SK-N-SH (cell line): ENCODE data around the gene MON1B. TPM values are rescaled to one million over a fixed set of nuclear protein-coding genes. Genes with fewer than 3 reads are reported as not detected.

Source experiments
- CTCF ChIA-PET: fragments of 300-600, 350-600 bp; formaldehyde crosslinking; extraction: SDS; loops from one replicate; lab custom pipeline; 2021; lab: Yijun Ruan, JAX
- POLR2A ChIA-PET: fragments of 350-600 bp; sonication (Branson Sonifier 250); formaldehyde crosslinking; extraction: SDS; loops from one replicate; lab custom pipeline; 2020; ENCODE audit warnings: antibody characterized with exemption, inconsistent platforms; lab: Yijun Ruan, JAX
- DNase-seq: peaks from one replicate; pipeline ENCODE4 v3.0.0; 2012
- H2AFZ ChIP-seq: fragments of 200-600 bp; sonication (generic); 2 replicates; pipeline ENCODE4 v1.8.1; 2016; ENCODE audit warnings: antibody characterized with exemption, mild to moderate bottlenecking, low read depth
- H3F3A ChIP-seq: fragments of 200-600 bp; sonication (generic); replicated peaks from 2 replicates; pipeline ENCODE3; 2016; ENCODE audit warnings: antibody characterized with exemption, mild to moderate bottlenecking; ENCODE audit not compliant: insufficient read depth
- H3K27ac ChIP-seq, 2 experiments: fragments of 200-500 bp in 1 of 2; fragments of 200-600 bp in 1 of 2; sonication (Bioruptor generic) in 1 of 2; sonication (generic), shearing (Covaris generic) in 1 of 2; 2 replicates each; pipeline versions ENCODE4 v1.5.1 to v1.6.1; 2014 to 2016; ENCODE audit warnings: low read depth in 2 of 2, inconsistent platforms in 1 of 2, low read length in 1 of 2, mild to moderate bottlenecking in 1 of 2, mixed read lengths in 1 of 2
- H3K27me3 ChIP-seq: fragments of 200-600 bp; sonication (generic), shearing (Covaris generic); 2 replicates; pipeline ENCODE4 v1.6.1; 2016; ENCODE audit warnings: mixed run types; ENCODE audit not compliant: insufficient read depth
- H3K36me3 ChIP-seq, 2 experiments: fragments of 200-500 bp in 1 of 2; fragments of 200-600 bp in 1 of 2; sonication (Bioruptor generic) in 1 of 2; sonication (generic) in 1 of 2; replicated peaks in 1 of 2; 2 replicates each; pipeline versions ENCODE3 to v1.5.1; 2014 to 2016; ENCODE audit warnings: low read length in 1 of 2, mild to moderate bottlenecking in 1 of 2; ENCODE audit not compliant: insufficient read depth in 2 of 2, control insufficient read depth in 1 of 2
- H3K4me1 ChIP-seq, 2 experiments: fragments of 200-500 bp in 1 of 2; fragments of 200-600 bp in 1 of 2; sonication (Bioruptor generic) in 1 of 2; sonication (generic), shearing (Covaris generic) in 1 of 2; 2 replicates each; pipeline versions ENCODE4 v1.5.1 to v1.6.1; 2014 to 2016; ENCODE audit warnings: low read depth in 1 of 2, low read length in 1 of 2, mixed run types in 1 of 2; ENCODE audit not compliant: insufficient read depth in 2 of 2, control insufficient read depth in 1 of 2
- H3K4me2 ChIP-seq: fragments of 200-600 bp; sonication (generic), shearing (Covaris generic); 2 replicates; pipeline ENCODE4 v1.6.1; 2017; ENCODE audit warnings: mixed run types
- H3K4me3 ChIP-seq, 2 experiments: fragments of 200-500 bp in 1 of 2; fragments of 200-600 bp in 1 of 2; sonication (Bioruptor generic) in 1 of 2; sonication (generic), shearing (Covaris generic) in 1 of 2; 2 replicates each; pipeline versions ENCODE4 v1.5.1 to v1.8.1; 2014 to 2016; ENCODE audit warnings: low read depth in 2 of 2, inconsistent platforms in 1 of 2, low read length in 1 of 2, mild to moderate bottlenecking in 1 of 2, mixed read lengths in 1 of 2, moderate library complexity in 1 of 2
- H3K79me2 ChIP-seq: fragments of 200-600 bp; sonication (generic); 2 replicates; pipeline ENCODE4 v1.8.1; 2017; ENCODE audit warnings: mild to moderate bottlenecking; ENCODE audit not compliant: insufficient read depth
- H3K9ac ChIP-seq: fragments of 200-600 bp; sonication (generic); 2 replicates; pipeline ENCODE4 v1.6.1; 2017; ENCODE audit warnings: mixed run types
- H3K9me2 ChIP-seq: fragments of 200-600 bp; sonication (generic); 2 replicates; pipeline ENCODE4 v1.6.1; 2017; ENCODE audit warnings: mixed run types
- H3K9me3 ChIP-seq: fragments of 200-600 bp; sonication (generic); 2 replicates; pipeline ENCODE4 v1.6.1; 2017; ENCODE audit warnings: mixed run types, mild to moderate bottlenecking, moderate library complexity
- H4K20me1 ChIP-seq: fragments of 200-600 bp; sonication (generic); 2 replicates; pipeline ENCODE4 v1.6.1; 2017; ENCODE audit warnings: mild to moderate bottlenecking, mixed run types; ENCODE audit not compliant: insufficient read depth
- CHD2 ChIP-seq: fragments of 150-350 bp; IDR thresholded peaks from 2 replicates; pipeline ENCODE4 v1.6.1; 2018; ENCODE audit warnings: low read length; ENCODE audit not compliant: partially characterized antibody
- ELF1 ChIP-seq: IDR thresholded peaks from 2 replicates; pipeline ENCODE4 v1.4.0; 2012
- JUND ChIP-seq: IDR thresholded peaks from 2 replicates; pipeline ENCODE4 v1.4.0; 2012
- NFIC ChIP-seq: IDR thresholded peaks from 2 replicates; pipeline ENCODE4 v1.4.0; 2012; ENCODE audit warnings: borderline replicate concordance
- RAD21 ChIP-seq: IDR thresholded peaks from 2 replicates; pipeline ENCODE4 v1.6.1; 2012; ENCODE audit warnings: mild to moderate bottlenecking, low read length
- RCOR1 ChIP-seq: fragments of 150-350 bp; IDR thresholded peaks from 2 replicates; pipeline ENCODE4 v1.6.1; 2017; ENCODE audit warnings: antibody characterized with exemption, low read length
- RXRA ChIP-seq: IDR thresholded peaks from 2 replicates; pipeline ENCODE4 v1.4.0; 2012; ENCODE audit warnings: low read depth, mild to moderate bottlenecking, borderline replicate concordance
- SMC3 ChIP-seq: IDR thresholded peaks from 2 replicates; pipeline ENCODE4 v1.6.1; 2012; ENCODE audit warnings: low read depth, low read length, improper control_type of control experiment
- TCF12 ChIP-seq: IDR thresholded peaks from 2 replicates; pipeline ENCODE4 v1.4.0; 2012
- WGBS: methylation state at CpG from one replicate; pipeline ENCODE4 v1.1.6; 2017; ENCODE audit warnings: low lambda C conversion rate; 5-methylcytosine and 5-hydroxymethylcytosine counted together
- polyA plus RNA-seq, 3 experiments: library from polyadenylated mRNA; depleted of rRNA; stranded (reverse); fragments of >200 nt; gene quantifications; 2 replicates each; pipeline ENCODE4 v1.2.3, GENCODE V29; 2012
- TF ChIP-seq, protein P1 (sequence below): IDR thresholded peaks from 2 replicates; pipeline ENCODE4 v1.4.0; 2012; ENCODE audit warnings: low read depth, borderline replicate concordance
- TF ChIP-seq, protein P2 (sequence below): IDR thresholded peaks from 2 replicates; pipeline ENCODE4 v1.4.0; 2012; ENCODE audit warnings: low read depth, borderline replicate concordance
- TF ChIP-seq, protein P3 (sequence below): IDR thresholded peaks from 2 replicates; pipeline ENCODE4; 2012
- TF ChIP-seq, protein P4 (sequence below): fragments of 150-350 bp; IDR thresholded peaks from 2 replicates; pipeline ENCODE4 v1.6.1; 2016; ENCODE audit warnings: mild to moderate bottlenecking, low read depth, low read length
- TF ChIP-seq, protein P5 (sequence below): IDR thresholded peaks from 2 replicates; pipeline ENCODE4 v1.4.0; 2012; ENCODE audit warnings: low read depth
- TF ChIP-seq, protein P6 (sequence below): fragments of 200-600 bp; sonication (generic); IDR thresholded peaks from 2 replicates; pipeline ENCODE4 v1.6.1; 2017; ENCODE audit warnings: antibody characterized with exemption, mild to moderate bottlenecking, moderate library complexity
- TF ChIP-seq, protein P7 (sequence below): IDR thresholded peaks from 2 replicates; pipeline ENCODE4 v1.6.1; 2012; ENCODE audit warnings: mild to moderate bottlenecking, low read depth, low read length, moderate library complexity

The MON1B gene
- polyA plus RNA-seq, 1 of the 3 experiments (the other 2 are of a cell fraction), result 16.9 TPM

DNA sequence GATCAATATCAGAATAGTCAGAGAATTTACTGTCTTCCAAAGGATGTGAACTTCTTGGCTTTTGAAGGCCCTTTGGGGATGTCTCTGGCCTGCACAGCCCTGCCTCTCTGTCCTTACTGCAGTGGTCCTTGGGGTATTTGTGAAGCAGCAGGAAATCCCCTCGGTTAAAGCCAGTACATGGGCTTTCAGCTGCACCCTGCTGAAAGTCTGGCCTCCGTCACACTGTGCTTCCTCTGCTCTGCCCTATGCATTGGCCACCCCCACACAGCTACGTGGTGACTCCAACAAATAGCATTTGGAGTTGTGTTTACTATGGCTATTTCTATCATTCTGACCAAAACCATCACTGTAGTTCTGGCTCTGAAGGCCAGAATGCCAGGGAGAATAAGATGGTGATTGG is 29.4 kb downstream of the MON1B start:
- no peak overlapping the region for H3K9ac ChIP-seq
- H3K36me3 ChIP-seq, result no peaks in the 10 kb centered on the region
- no peaks in the 10 kb centered on the region for H3K4me1 ChIP-seq
- no peak overlapping the region for H2AFZ ChIP-seq
- H3K79me2 ChIP-seq, result no peaks in the 10 kb centered on the region
- H3K4me3 ChIP-seq, result no peak overlapping the region
- ChIA-PET POLR2A (no interaction called here), CTCF (no interaction called here)
- no peaks in the 10 kb centered on the region for H3K9me2 ChIP-seq
- H4K20me1 ChIP-seq, result no peaks in the 10 kb centered on the region; the same call in 1 of the 2 replicates
- DNase-seq, result no peak
- TF ChIP-seq CHD2 (no peak), SMC3 (no peak), ELF1 (no peak), RAD21 (no peak)
- TF ChIP-seq, protein P1, sequence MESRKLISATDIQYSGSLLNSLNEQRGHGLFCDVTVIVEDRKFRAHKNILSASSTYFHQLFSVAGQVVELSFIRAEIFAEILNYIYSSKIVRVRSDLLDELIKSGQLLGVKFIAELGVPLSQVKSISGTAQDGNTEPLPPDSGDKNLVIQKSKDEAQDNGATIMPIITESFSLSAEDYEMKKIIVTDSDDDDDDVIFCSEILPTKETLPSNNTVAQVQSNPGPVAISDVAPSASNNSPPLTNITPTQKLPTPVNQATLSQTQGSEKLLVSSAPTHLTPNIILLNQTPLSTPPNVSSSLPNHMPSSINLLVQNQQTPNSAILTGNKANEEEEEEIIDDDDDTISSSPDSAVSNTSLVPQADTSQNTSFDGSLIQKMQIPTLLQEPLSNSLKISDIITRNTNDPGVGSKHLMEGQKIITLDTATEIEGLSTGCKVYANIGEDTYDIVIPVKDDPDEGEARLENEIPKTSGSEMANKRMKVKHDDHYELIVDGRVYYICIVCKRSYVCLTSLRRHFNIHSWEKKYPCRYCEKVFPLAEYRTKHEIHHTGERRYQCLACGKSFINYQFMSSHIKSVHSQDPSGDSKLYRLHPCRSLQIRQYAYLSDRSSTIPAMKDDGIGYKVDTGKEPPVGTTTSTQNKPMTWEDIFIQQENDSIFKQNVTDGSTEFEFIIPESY, result no peak
- TF ChIP-seq, protein P2, sequence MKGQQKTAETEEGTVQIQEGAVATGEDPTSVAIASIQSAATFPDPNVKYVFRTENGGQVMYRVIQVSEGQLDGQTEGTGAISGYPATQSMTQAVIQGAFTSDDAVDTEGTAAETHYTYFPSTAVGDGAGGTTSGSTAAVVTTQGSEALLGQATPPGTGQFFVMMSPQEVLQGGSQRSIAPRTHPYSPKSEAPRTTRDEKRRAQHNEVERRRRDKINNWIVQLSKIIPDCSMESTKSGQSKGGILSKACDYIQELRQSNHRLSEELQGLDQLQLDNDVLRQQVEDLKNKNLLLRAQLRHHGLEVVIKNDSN, result no peak
- WGBS, result 67% methylated on average over 3 of the region's 3 CpGs
- H3K4me2 ChIP-seq, result no peak overlapping the region
- no peaks in the 10 kb centered on the region for H3K9me3 ChIP-seq
- no peaks in the 10 kb centered on the region for H3F3A ChIP-seq
- no peak overlapping the region for H3K27ac ChIP-seq
- no peaks in the 10 kb centered on the region for H3K27me3 ChIP-seq

DNA sequence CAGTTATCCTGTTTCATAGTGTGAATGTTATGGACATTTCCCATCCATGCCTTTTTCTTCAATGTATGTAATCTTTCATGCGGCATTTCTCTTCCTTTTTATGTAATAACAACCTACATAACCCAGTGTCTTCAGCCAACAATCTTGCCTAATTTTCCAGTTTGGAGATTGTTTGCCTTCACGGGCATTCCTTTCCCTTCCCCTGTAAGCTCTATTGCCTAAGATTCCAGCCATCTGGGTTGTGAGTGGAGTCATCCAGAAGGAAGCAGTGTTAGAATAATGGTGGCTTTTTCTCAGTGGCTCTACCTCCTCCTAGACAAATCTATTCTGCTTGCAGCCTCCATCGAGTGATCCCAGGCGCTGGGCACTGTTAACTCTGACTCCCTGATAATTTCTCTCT is 30.5 kb downstream of the MON1B start:
- CTCF ChIA-PET, result no interaction called here
- no peak overlapping the region for H3K4me3 ChIP-seq
- POLR2A ChIA-PET, result no interaction called here
- no peaks in the 10 kb centered on the region for H3K79me2 ChIP-seq
- H3K9ac ChIP-seq, result no peak overlapping the region
- no peak overlapping the region for H3K27ac ChIP-seq
- no peaks in the 10 kb centered on the region for H3F3A ChIP-seq
- H3K4me2 ChIP-seq, result no peak overlapping the region
- no peak for DNase-seq
- H3K4me1 ChIP-seq, result no peaks in the 10 kb centered on the region
- no peaks in the 10 kb centered on the region for H3K9me3 ChIP-seq
- no peaks in the 10 kb centered on the region for H3K36me3 ChIP-seq
- H4K20me1 ChIP-seq, result no peaks in the 10 kb centered on the region; the same call in 1 of the 2 replicates
- no peaks in the 10 kb centered on the region for H3K9me2 ChIP-seq
- H3K27me3 ChIP-seq, result no peaks in the 10 kb centered on the region
- no peak overlapping the region for H2AFZ ChIP-seq
- 94% methylated on average over 4 of the region's 4 CpGs for WGBS
- TF ChIP-seq, protein P3, sequence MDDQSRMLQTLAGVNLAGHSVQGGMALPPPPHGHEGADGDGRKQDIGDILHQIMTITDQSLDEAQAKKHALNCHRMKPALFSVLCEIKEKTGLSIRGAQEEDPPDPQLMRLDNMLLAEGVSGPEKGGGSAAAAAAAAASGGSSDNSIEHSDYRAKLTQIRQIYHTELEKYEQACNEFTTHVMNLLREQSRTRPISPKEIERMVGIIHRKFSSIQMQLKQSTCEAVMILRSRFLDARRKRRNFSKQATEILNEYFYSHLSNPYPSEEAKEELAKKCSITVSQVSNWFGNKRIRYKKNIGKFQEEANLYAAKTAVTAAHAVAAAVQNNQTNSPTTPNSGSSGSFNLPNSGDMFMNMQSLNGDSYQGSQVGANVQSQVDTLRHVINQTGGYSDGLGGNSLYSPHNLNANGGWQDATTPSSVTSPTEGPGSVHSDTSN, result no peak
- TF ChIP-seq, protein P4, sequence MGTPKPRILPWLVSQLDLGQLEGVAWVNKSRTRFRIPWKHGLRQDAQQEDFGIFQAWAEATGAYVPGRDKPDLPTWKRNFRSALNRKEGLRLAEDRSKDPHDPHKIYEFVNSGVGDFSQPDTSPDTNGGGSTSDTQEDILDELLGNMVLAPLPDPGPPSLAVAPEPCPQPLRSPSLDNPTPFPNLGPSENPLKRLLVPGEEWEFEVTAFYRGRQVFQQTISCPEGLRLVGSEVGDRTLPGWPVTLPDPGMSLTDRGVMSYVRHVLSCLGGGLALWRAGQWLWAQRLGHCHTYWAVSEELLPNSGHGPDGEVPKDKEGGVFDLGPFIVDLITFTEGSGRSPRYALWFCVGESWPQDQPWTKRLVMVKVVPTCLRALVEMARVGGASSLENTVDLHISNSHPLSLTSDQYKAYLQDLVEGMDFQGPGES, result no peak
- no peak for TF ChIP-seq JUND
- TF ChIP-seq RAD21, result no peak
- TF ChIP-seq, protein P5, sequence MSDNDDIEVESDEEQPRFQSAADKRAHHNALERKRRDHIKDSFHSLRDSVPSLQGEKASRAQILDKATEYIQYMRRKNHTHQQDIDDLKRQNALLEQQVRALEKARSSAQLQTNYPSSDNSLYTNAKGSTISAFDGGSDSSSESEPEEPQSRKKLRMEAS, result no peak
- no peak for TF ChIP-seq TCF12
- TF ChIP-seq ELF1, result no peak
- no peak for TF ChIP-seq RCOR1
- TF ChIP-seq, protein P6, sequence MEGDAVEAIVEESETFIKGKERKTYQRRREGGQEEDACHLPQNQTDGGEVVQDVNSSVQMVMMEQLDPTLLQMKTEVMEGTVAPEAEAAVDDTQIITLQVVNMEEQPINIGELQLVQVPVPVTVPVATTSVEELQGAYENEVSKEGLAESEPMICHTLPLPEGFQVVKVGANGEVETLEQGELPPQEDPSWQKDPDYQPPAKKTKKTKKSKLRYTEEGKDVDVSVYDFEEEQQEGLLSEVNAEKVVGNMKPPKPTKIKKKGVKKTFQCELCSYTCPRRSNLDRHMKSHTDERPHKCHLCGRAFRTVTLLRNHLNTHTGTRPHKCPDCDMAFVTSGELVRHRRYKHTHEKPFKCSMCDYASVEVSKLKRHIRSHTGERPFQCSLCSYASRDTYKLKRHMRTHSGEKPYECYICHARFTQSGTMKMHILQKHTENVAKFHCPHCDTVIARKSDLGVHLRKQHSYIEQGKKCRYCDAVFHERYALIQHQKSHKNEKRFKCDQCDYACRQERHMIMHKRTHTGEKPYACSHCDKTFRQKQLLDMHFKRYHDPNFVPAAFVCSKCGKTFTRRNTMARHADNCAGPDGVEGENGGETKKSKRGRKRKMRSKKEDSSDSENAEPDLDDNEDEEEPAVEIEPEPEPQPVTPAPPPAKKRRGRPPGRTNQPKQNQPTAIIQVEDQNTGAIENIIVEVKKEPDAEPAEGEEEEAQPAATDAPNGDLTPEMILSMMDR, result no peak
- no peak for TF ChIP-seq RXRA
- TF ChIP-seq, protein P7, sequence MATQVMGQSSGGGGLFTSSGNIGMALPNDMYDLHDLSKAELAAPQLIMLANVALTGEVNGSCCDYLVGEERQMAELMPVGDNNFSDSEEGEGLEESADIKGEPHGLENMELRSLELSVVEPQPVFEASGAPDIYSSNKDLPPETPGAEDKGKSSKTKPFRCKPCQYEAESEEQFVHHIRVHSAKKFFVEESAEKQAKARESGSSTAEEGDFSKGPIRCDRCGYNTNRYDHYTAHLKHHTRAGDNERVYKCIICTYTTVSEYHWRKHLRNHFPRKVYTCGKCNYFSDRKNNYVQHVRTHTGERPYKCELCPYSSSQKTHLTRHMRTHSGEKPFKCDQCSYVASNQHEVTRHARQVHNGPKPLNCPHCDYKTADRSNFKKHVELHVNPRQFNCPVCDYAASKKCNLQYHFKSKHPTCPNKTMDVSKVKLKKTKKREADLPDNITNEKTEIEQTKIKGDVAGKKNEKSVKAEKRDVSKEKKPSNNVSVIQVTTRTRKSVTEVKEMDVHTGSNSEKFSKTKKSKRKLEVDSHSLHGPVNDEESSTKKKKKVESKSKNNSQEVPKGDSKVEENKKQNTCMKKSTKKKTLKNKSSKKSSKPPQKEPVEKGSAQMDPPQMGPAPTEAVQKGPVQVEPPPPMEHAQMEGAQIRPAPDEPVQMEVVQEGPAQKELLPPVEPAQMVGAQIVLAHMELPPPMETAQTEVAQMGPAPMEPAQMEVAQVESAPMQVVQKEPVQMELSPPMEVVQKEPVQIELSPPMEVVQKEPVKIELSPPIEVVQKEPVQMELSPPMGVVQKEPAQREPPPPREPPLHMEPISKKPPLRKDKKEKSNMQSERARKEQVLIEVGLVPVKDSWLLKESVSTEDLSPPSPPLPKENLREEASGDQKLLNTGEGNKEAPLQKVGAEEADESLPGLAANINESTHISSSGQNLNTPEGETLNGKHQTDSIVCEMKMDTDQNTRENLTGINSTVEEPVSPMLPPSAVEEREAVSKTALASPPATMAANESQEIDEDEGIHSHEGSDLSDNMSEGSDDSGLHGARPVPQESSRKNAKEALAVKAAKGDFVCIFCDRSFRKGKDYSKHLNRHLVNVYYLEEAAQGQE, result no peak
- TF ChIP-seq NFIC, result no peak
- TF ChIP-seq CHD2, result no peak
